Measurements from ENCODE around the gene ALK. TPM values are rescaled to one million over a fixed set of nuclear protein-coding genes. Genes with fewer than 3 reads are reported as not detected.

ALK gene
- total RNA-seq, 1 donor from 2014 or later = 9.6 TPM

DNA sequence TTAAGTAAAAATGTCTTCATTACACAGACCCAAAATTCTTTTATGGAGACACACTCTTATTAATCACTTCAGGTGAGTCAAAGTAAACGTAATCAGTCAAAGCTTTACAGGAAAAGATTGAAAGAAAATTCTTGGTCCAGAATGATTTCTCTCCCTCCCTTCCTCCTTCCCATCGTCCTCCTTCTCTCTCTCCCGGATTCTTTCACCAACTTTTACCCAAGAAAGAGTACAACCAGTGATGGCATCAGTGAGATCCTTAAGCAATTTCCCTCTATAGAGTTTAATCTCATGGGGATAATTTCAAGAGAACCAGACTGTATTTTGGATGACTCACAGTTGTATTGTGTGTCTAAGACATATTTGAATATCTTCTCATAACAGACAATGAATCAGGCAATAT lies 258.1 kb downstream of the ALK start:
- Mint-ChIP-seq H3K27ac (ENCODE audit: unreplicated experiment) (no peak overlapping the region), H3K27me3 (ENCODE audit: unreplicated experiment) (peaks cover 4% of the 10 kb centered on the region), H3K4me3 (ENCODE audit: unreplicated experiment) (no peak overlapping the region), H3K36me3 (ENCODE audit: unreplicated experiment) (peaks cover 8% of the 10 kb centered on the region), H3K9me3 (ENCODE audit: unreplicated experiment) (peaks cover under 1% of the 10 kb centered on the region), H3K4me1 (ENCODE audit: low read depth, unreplicated experiment) (peaks cover 2% of the 10 kb centered on the region)
- no peak for DNase-seq
- TF ChIP-seq, protein P1, sequence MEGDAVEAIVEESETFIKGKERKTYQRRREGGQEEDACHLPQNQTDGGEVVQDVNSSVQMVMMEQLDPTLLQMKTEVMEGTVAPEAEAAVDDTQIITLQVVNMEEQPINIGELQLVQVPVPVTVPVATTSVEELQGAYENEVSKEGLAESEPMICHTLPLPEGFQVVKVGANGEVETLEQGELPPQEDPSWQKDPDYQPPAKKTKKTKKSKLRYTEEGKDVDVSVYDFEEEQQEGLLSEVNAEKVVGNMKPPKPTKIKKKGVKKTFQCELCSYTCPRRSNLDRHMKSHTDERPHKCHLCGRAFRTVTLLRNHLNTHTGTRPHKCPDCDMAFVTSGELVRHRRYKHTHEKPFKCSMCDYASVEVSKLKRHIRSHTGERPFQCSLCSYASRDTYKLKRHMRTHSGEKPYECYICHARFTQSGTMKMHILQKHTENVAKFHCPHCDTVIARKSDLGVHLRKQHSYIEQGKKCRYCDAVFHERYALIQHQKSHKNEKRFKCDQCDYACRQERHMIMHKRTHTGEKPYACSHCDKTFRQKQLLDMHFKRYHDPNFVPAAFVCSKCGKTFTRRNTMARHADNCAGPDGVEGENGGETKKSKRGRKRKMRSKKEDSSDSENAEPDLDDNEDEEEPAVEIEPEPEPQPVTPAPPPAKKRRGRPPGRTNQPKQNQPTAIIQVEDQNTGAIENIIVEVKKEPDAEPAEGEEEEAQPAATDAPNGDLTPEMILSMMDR (IDR thresholded peaks at IDR 0.05; ENCODE audit: partially characterized antibody, unreplicated experiment) = no peak

DNA sequence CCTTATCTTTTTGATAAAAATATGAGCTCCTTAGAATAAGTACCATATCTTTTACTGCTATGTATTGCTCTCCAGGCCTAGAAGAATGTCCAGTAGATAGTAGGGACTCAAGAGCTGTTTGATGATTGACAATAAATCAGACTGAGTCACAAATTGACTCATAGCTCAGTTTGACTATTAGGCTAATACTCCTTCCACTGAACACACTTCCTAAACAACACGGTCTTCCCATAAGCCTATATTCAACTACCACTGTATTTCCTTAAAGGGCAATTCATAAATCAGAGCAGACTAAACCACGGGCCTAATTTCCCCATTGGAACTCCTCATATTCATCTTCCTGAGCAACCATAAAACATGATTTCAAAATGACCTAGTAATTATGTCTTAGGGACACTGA lies 258.5 kb downstream of the ALK start:
- H3K9me3 Mint-ChIP-seq (ENCODE audit: unreplicated experiment) = peaks cover 1% of the 10 kb centered on the region
- peaks cover 5% of the 10 kb centered on the region for H3K27me3 Mint-ChIP-seq (ENCODE audit: unreplicated experiment)
- DNase-seq = no peak
- peaks cover 6% of the 10 kb centered on the region for H3K4me1 Mint-ChIP-seq (ENCODE audit: low read depth, unreplicated experiment)
- H3K36me3 Mint-ChIP-seq (ENCODE audit: unreplicated experiment) = peaks cover 4% of the 10 kb centered on the region
- no peak overlapping the region for H3K27ac Mint-ChIP-seq (ENCODE audit: unreplicated experiment)
- TF ChIP-seq, protein P1 (IDR thresholded peaks at IDR 0.05; ENCODE audit: partially characterized antibody, unreplicated experiment) = no peak
- no peak overlapping the region for H3K4me3 Mint-ChIP-seq (ENCODE audit: unreplicated experiment)

DNA sequence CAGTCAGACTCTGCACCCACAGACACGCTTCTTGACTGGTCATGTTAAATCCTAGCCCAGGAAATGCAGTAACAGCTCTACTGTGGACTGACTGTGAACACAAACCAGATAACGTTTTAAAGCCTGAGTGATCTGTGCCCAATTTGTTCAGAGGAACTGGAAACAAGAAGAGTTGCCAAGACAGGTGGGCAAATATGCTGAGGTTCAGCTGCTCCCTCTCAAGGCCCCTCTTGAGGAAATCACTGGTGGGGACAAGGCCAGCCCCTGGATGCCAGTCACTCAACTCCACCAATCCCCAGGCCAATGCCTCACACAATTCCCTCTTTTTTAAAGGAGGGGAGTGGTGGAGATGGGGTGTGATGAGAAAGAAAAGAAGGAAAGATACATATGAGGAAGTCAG lies 261.2 kb downstream of the ALK start:
- no peak overlapping the region for H3K4me3 Mint-ChIP-seq (ENCODE audit: unreplicated experiment)
- H3K9me3 Mint-ChIP-seq (ENCODE audit: unreplicated experiment) = peaks cover 1% of the 10 kb centered on the region
- H3K4me1 Mint-ChIP-seq (ENCODE audit: low read depth, unreplicated experiment) = peaks cover 13% of the 10 kb centered on the region
- no peaks in the 10 kb centered on the region for H3K36me3 Mint-ChIP-seq (ENCODE audit: unreplicated experiment)
- no peak overlapping the region for H3K27ac Mint-ChIP-seq (ENCODE audit: unreplicated experiment)
- TF ChIP-seq, protein P1 (IDR thresholded peaks at IDR 0.05; ENCODE audit: partially characterized antibody, unreplicated experiment) = no peak
- no peak for DNase-seq
- peaks cover 6% of the 10 kb centered on the region for H3K27me3 Mint-ChIP-seq (ENCODE audit: unreplicated experiment)

DNA sequence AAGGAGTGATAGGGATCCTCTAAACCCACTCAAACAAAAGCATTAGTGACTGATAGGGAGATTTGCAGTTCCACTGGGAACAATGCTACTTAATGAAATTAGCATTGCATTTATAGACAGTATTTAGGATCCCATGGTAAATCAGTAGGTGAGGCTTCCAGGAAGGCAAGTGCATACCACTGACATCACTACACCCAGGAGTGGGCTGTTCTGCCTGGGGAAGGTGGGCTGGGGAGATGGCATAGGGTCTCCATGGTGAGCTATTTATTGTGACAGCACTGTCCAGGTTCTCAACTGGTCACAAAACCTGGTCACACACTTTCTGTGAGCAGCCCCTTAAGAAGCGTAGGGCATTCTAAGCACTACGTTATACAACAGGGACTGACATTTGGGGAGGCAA lies 262.2 kb downstream of the ALK start:
- Mint-ChIP-seq H3K36me3 (ENCODE audit: unreplicated experiment) (no peaks in the 10 kb centered on the region), H3K27me3 (ENCODE audit: unreplicated experiment) (peaks cover 6% of the 10 kb centered on the region), H3K4me3 (ENCODE audit: unreplicated experiment) (no peak overlapping the region), H3K27ac (ENCODE audit: unreplicated experiment) (no peak overlapping the region), H3K4me1 (ENCODE audit: low read depth, unreplicated experiment) (peaks cover 13% of the 10 kb centered on the region), H3K9me3 (ENCODE audit: unreplicated experiment) (peaks cover 1% of the 10 kb centered on the region)
- TF ChIP-seq, protein P1 (IDR thresholded peaks at IDR 0.05; ENCODE audit: partially characterized antibody, unreplicated experiment) = no peak
- no peak for DNase-seq

DNA sequence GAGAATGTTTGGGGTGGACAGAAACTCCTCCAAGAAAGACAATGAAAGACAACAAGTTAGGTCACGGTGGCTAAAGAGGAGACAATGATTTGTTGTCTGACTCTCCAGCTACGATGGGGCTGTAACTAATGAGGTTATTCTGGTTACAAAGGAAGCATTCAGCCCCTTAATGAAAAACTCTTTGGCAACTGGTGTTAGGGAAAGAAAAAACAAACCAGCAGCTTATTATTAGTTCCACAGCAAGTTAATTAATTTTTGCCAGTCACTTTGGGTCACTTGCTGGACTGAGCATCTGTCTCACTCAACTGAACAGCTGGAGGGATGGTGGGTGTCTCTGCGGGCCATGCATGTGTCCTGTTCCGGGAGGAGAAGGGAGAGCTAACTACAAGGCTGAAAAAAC lies 263.7 kb downstream of the ALK start:
- Mint-ChIP-seq H3K9me3 (ENCODE audit: unreplicated experiment) (peaks cover 1% of the 10 kb centered on the region), H3K36me3 (ENCODE audit: unreplicated experiment) (peaks cover 5% of the 10 kb centered on the region), H3K27me3 (ENCODE audit: unreplicated experiment) (peaks cover 4% of the 10 kb centered on the region), H3K4me1 (ENCODE audit: low read depth, unreplicated experiment) (peaks cover 13% of the 10 kb centered on the region), H3K4me3 (ENCODE audit: unreplicated experiment) (no peak overlapping the region), H3K27ac (ENCODE audit: unreplicated experiment) (no peak overlapping the region)
- TF ChIP-seq, protein P1 (IDR thresholded peaks at IDR 0.05; ENCODE audit: partially characterized antibody, unreplicated experiment) = no peak
- DNase-seq = no peak

Measured in glutamatergic neuron (in vitro differentiated cells).